ENCODE results near the gene ARHGEF6.

GRCh38 chrX:136773648-136774047 is 7.1 kb downstream of the ARHGEF6 start:
- TF ChIP-seq CTCF (IDR thresholded peaks at IDR 0.05) (no peak), POLR2A (IDR thresholded peaks at IDR 0.05) (no peak), POLR2AphosphoS5 (IDR thresholded peaks at IDR 0.05) (no peak)

All from stomach (tissue), 4 donors.